Measurements from ENCODE around the gene TWIST1. TPM values are rescaled to one million over a fixed set of nuclear protein-coding genes. Genes with fewer than 3 reads are reported as not detected.

The TWIST1 gene
- total RNA-seq, 1 donor from 2014 or later, result 5.7 TPM

GRCh38 chr7:19110776-19111175, 6.7 kb downstream of the TWIST1 start:
- Histone ChIP-seq H3K27me3 (ENCODE audit: insufficient read depth, low read length) (peaks cover 24% of the 10 kb centered on the region), H3K9me3 (ENCODE audit: insufficient read depth, low read depth, low read length) (no peaks in the 10 kb centered on the region), H3K27ac (ENCODE audit: low read depth, low read length) (no peak overlapping the region), H3K9ac (ENCODE audit: low read length) (no peak overlapping the region), H4K20me1 (ENCODE audit: insufficient read depth, low read length) (peaks cover 4% of the 10 kb centered on the region), H3K79me2 (ENCODE audit: insufficient read depth, low read length) (peaks cover 25% of the 10 kb centered on the region), H3K36me3 (ENCODE audit: insufficient read depth, low read length) (no peaks in the 10 kb centered on the region), H3K4me3 (ENCODE audit: insufficient read depth, low read depth, low read length) (no peak overlapping the region), H3K4me2 (ENCODE audit: low read length) (peak overlapping the region; percentile 95), H3K4me1 (ENCODE audit: insufficient read depth, low read length) (peaks cover 49% of the 10 kb centered on the region), H2AFZ (ENCODE audit: low read depth, low read length) (no peak overlapping the region)
- H3K36me3 Mint-ChIP-seq (ENCODE audit: low read depth, unreplicated experiment), result no peaks in the 10 kb centered on the region
- no peak overlapping the region for H3K27ac Mint-ChIP-seq (ENCODE audit: unreplicated experiment)
- DNase-seq (ENCODE audit: low read depth) (no peak), FAIRE-seq (no peak)
- peaks cover 86% of the 10 kb centered on the region for H3K27me3 Mint-ChIP-seq (ENCODE audit: low read depth, unreplicated experiment)
- no peak overlapping the region for H3K4me3 Mint-ChIP-seq (ENCODE audit: unreplicated experiment)
- peaks cover 14% of the 10 kb centered on the region for H3K4me1 Mint-ChIP-seq (ENCODE audit: low read depth, unreplicated experiment)
- no peak for TF ChIP-seq EZH2 (IDR thresholded peaks at IDR 0.05; ENCODE audit: insufficient read depth, low read length)
- no peak for TF ChIP-seq CTCF (IDR thresholded peaks at IDR 0.05; ENCODE audit: insufficient read depth, low read depth, low read length)
- H3K9me3 Mint-ChIP-seq (ENCODE audit: unreplicated experiment), result peaks cover 9% of the 10 kb centered on the region

GRCh38 chr7:19110026-19110730, 7.3 kb downstream of the TWIST1 start:
- peaks cover 14% of the 10 kb centered on the region for H3K4me1 Mint-ChIP-seq (ENCODE audit: low read depth, unreplicated experiment)
- Histone ChIP-seq H3K4me2 (ENCODE audit: low read length) (no peak overlapping the region), H3K9ac (ENCODE audit: low read length) (no peak overlapping the region), H3K36me3 (ENCODE audit: insufficient read depth, low read length) (no peaks in the 10 kb centered on the region), H2AFZ (ENCODE audit: low read depth, low read length) (no peak overlapping the region), H4K20me1 (ENCODE audit: insufficient read depth, low read length) (peaks cover 4% of the 10 kb centered on the region), H3K27me3 (ENCODE audit: insufficient read depth, low read length) (peaks cover 25% of the 10 kb centered on the region), H3K4me3 (ENCODE audit: insufficient read depth, low read depth, low read length) (no peak overlapping the region), H3K4me1 (ENCODE audit: insufficient read depth, low read length) (peaks cover 49% of the 10 kb centered on the region), H3K9me3 (ENCODE audit: insufficient read depth, low read depth, low read length) (no peaks in the 10 kb centered on the region), H3K79me2 (ENCODE audit: insufficient read depth, low read length) (peaks cover 19% of the 10 kb centered on the region), H3K27ac (ENCODE audit: low read depth, low read length) (no peak overlapping the region)
- no peak overlapping the region for H3K27ac Mint-ChIP-seq (ENCODE audit: unreplicated experiment)
- H3K27me3 Mint-ChIP-seq (ENCODE audit: low read depth, unreplicated experiment), result peaks cover 89% of the 10 kb centered on the region
- H3K36me3 Mint-ChIP-seq (ENCODE audit: low read depth, unreplicated experiment), result no peaks in the 10 kb centered on the region
- DNase-seq (ENCODE audit: low read depth) (no peak), FAIRE-seq (peak; percentile 65)
- TF ChIP-seq EZH2 (IDR thresholded peaks at IDR 0.05; ENCODE audit: insufficient read depth, low read length), result no peak
- no peak for TF ChIP-seq CTCF (IDR thresholded peaks at IDR 0.05; ENCODE audit: insufficient read depth, low read depth, low read length)
- peaks cover 9% of the 10 kb centered on the region for H3K9me3 Mint-ChIP-seq (ENCODE audit: unreplicated experiment)
- H3K4me3 Mint-ChIP-seq (ENCODE audit: unreplicated experiment), result no peak overlapping the region

Data from astrocyte (in vitro differentiated cells and primary cell).